H1 (cell line): Measurements from ENCODE around the gene SFXN1. TPM values are rescaled to one million over a fixed set of nuclear protein-coding genes. Genes with fewer than 3 reads are reported as not detected.

Experiments used
- CTCF ChIA-PET: fragments of 300-600 bp; sonication (Branson Sonifier 250); formaldehyde crosslinking; loops from one replicate; lab custom pipeline; 2021; ENCODE audit not compliant: partially characterized antibody; lab: Charles Lee
- POLR2A ChIA-PET: fragments of 300-600 bp; sonication (Branson Sonifier 250); formaldehyde crosslinking; loops from one replicate; lab custom pipeline; 2021; ENCODE audit warnings: inconsistent platforms; ENCODE audit not compliant: partially characterized antibody; lab: Charles Lee
- DNase-seq, 2 experiments: peaks; one replicate each; pipeline versions ENCODE4 v3.0.0 to v3.0.0-alpha.2; 2010 to 2022; ENCODE audit warnings: low spot score in 2 of 2, low read depth in 1 of 2, mixed read lengths in 1 of 2
- FAIRE-seq: peaks from 2 replicates; lab custom pipeline; 2011; peaks lifted over from hg19 to GRCh38; lab: Jason Lieb, UNC
- H2AFZ ChIP-seq: 2 replicates; pipeline ENCODE4 v1.8.1; 2012; ENCODE audit warnings: low read length, inconsistent platforms
- H2AK5ac ChIP-seq: 2 replicates; pipeline ENCODE4 v1.6.1; 2013; ENCODE audit warnings: low read depth, low read length
- H2BK120ac ChIP-seq: replicated peaks from 2 replicates; pipeline ENCODE3; 2013; ENCODE audit warnings: low read depth, low read length, inconsistent platforms
- H2BK12ac ChIP-seq: 2 replicates; pipeline ENCODE4 v1.6.1; 2013; ENCODE audit warnings: low read depth, low read length
- H2BK15ac ChIP-seq: 2 replicates; pipeline ENCODE4 v1.6.1; 2013; ENCODE audit warnings: low read length
- H2BK20ac ChIP-seq: 2 replicates; pipeline ENCODE4 v1.6.1; 2013; ENCODE audit warnings: low read length
- H2BK5ac ChIP-seq: 2 replicates; pipeline ENCODE4 v1.6.1; 2013; ENCODE audit warnings: low read depth, low read length
- H3K14ac ChIP-seq: 2 replicates; pipeline ENCODE4 v1.6.1; 2013; ENCODE audit warnings: inconsistent platforms; ENCODE audit not compliant: insufficient read length
- H3K18ac ChIP-seq: 2 replicates; pipeline ENCODE4 v1.6.1; 2013; ENCODE audit warnings: low read length; ENCODE audit errors: extremely low read depth
- H3K23ac ChIP-seq: 2 replicates; pipeline ENCODE4 v1.6.1; 2013; ENCODE audit warnings: inconsistent platforms; ENCODE audit not compliant: insufficient read length
- H3K23me2 ChIP-seq: 2 replicates; pipeline ENCODE4 v1.6.1; 2013; ENCODE audit warnings: low read depth, low read length
- H3K27ac ChIP-seq: 2 replicates; pipeline ENCODE4 v1.6.1; 2011; ENCODE audit warnings: low read depth, low read length, inconsistent platforms
- H3K27me3 ChIP-seq, 4 experiments: replicated peaks in 1 of 4; 1 replicate in 1 of 4; 2 replicates in 3 of 4; pipeline versions ENCODE4 v1.6.1 to v1.8.1; 2011 to 2013; ENCODE audit warnings: low read length in 3 of 4, mild to moderate bottlenecking in 3 of 4, inconsistent platforms in 2 of 4, mixed read lengths in 2 of 4, moderate library complexity in 1 of 4; ENCODE audit not compliant: control insufficient read depth in 3 of 4, insufficient read depth in 3 of 4; ENCODE audit errors: extremely low read depth in 1 of 4
- H3K36me3 ChIP-seq, 4 experiments: 2 replicates each; pipeline versions ENCODE4 v1.6.1 to v1.8.1; 2011 to 2013; ENCODE audit warnings: mild to moderate bottlenecking in 4 of 4, low read length in 3 of 4, moderate library complexity in 2 of 4, control low read depth in 1 of 4, inconsistent platforms in 1 of 4; ENCODE audit not compliant: insufficient read depth in 4 of 4, control insufficient read depth in 2 of 4
- H3K4ac ChIP-seq: replicated peaks from 2 replicates; pipeline ENCODE3; 2013; ENCODE audit warnings: low read length, low read depth, mixed read lengths, inconsistent platforms; ENCODE audit not compliant: insufficient read length
- H3K4me1 ChIP-seq, 4 experiments: replicated peaks in 1 of 4; 1 replicate in 1 of 4; 2 replicates in 3 of 4; pipeline versions ENCODE4 v1.6.1 to v1.8.1; 2011 to 2013; ENCODE audit warnings: low read length in 3 of 4, inconsistent platforms in 2 of 4, mixed read lengths in 1 of 4; ENCODE audit not compliant: insufficient read depth in 4 of 4, control insufficient read depth in 3 of 4
- H3K4me2 ChIP-seq, 2 experiments: 2 replicates each; pipeline versions ENCODE4 v1.6.1 to v1.8.1; 2011 to 2013; ENCODE audit warnings: low read depth in 2 of 2, low read length in 2 of 2, control low read depth in 1 of 2, inconsistent platforms in 1 of 2, mild to moderate bottlenecking in 1 of 2; ENCODE audit not compliant: insufficient read depth in 1 of 2
- H3K4me3 ChIP-seq, 4 experiments: fragments of 200-600, 300-600 bp in 1 of 4; sonication (generic), shearing (Covaris generic), sonication (Bioruptor Twin) in 1 of 4; 2 replicates each; pipeline versions ENCODE4 v1.5.1 to v1.8.1; 2011 to 2016; ENCODE audit warnings: low read length in 4 of 4, low read depth in 3 of 4, control low read depth in 2 of 4, inconsistent platforms in 2 of 4, mild to moderate bottlenecking in 2 of 4, mixed read lengths in 1 of 4, moderate library complexity in 1 of 4; ENCODE audit not compliant: insufficient read depth in 2 of 4; ENCODE audit errors: extremely low read depth in 1 of 4
- H3K56ac ChIP-seq: replicated peaks from 2 replicates; pipeline ENCODE3; 2013; ENCODE audit warnings: low read depth, mild to moderate bottlenecking, mixed read lengths, low read length, inconsistent platforms; ENCODE audit not compliant: insufficient read length
- H3K79me1 ChIP-seq: 2 replicates; pipeline ENCODE4 v1.6.1; 2013; ENCODE audit warnings: low read depth, low read length, control low read depth
- H3K79me2 ChIP-seq, 2 experiments: 2 replicates each; pipeline versions ENCODE4 v1.6.1 to v1.8.1; 2012 to 2013; ENCODE audit warnings: low read length in 2 of 2, mild to moderate bottlenecking in 2 of 2, inconsistent platforms in 1 of 2; ENCODE audit not compliant: insufficient read depth in 2 of 2, control insufficient read depth in 1 of 2
- H3K9ac ChIP-seq, 4 experiments: replicated peaks in 1 of 4; 1 replicate in 1 of 4; 2 replicates in 3 of 4; pipeline versions ENCODE4 v1.6.1 to v1.8.1; 2011 to 2013; ENCODE audit warnings: low read depth in 3 of 4, low read length in 3 of 4, control low read depth in 2 of 4, mild to moderate bottlenecking in 2 of 4, moderate library complexity in 2 of 4, inconsistent platforms in 1 of 4; ENCODE audit errors: extremely low read depth in 1 of 4
- H3K9me3 ChIP-seq, 2 experiments: 2 replicates each; pipeline versions ENCODE4 v1.6.1 to v1.8.1; 2012 to 2013; ENCODE audit warnings: mild to moderate bottlenecking in 2 of 2, moderate library complexity in 2 of 2, control low read depth in 1 of 2, inconsistent platforms in 1 of 2, low read depth in 1 of 2, low read length in 1 of 2, mixed read lengths in 1 of 2; ENCODE audit not compliant: insufficient read depth in 2 of 2
- H4K20me1 ChIP-seq, 2 experiments: replicated peaks in 1 of 2; 2 replicates each; pipeline versions ENCODE3 to v1.8.1; 2011 to 2013; ENCODE audit warnings: inconsistent platforms in 2 of 2, low read length in 2 of 2, mild to moderate bottlenecking in 1 of 2; ENCODE audit not compliant: insufficient read depth in 2 of 2, control insufficient read depth in 1 of 2
- H4K5ac ChIP-seq: 2 replicates; pipeline ENCODE4 v1.6.1; 2013; ENCODE audit warnings: low read length, low read depth, mixed read lengths, inconsistent platforms; ENCODE audit not compliant: insufficient read length
- H4K8ac ChIP-seq: 2 replicates; pipeline ENCODE4 v1.8.0; 2013; ENCODE audit warnings: mild to moderate bottlenecking, moderate library complexity, low read length, inconsistent platforms; ENCODE audit not compliant: insufficient read depth; ENCODE audit errors: extremely low read depth
- H4K91ac ChIP-seq: replicated peaks from 2 replicates; pipeline ENCODE3; 2013; ENCODE audit warnings: low read length, mixed read lengths, inconsistent platforms; ENCODE audit not compliant: insufficient read length
- ATF2 ChIP-seq: IDR thresholded peaks from 2 replicates; pipeline ENCODE4 v1.6.1; 2012; ENCODE audit warnings: low read length, inconsistent platforms
- EGR1 ChIP-seq: IDR thresholded peaks from 2 replicates; pipeline ENCODE4 v1.6.1; 2011; ENCODE audit warnings: low read depth, low read length, borderline replicate concordance
- EZH2 ChIP-seq: fragments of 200-600 bp; sonication (generic); IDR thresholded peaks from 2 replicates; pipeline ENCODE4 v1.7.1; 2012; ENCODE audit warnings: low read depth, mild to moderate bottlenecking, moderate library complexity, low read length, inconsistent platforms; ENCODE audit not compliant: severe bottlenecking
- HDAC2 ChIP-seq, 2 experiments: fragments of 300-600 bp in 1 of 2; sonication (generic) in 1 of 2; IDR thresholded peaks; 2 replicates each; pipeline ENCODE4 v1.6.1; 2011 to 2012; ENCODE audit warnings: low read depth in 2 of 2, low read length in 2 of 2, mild to moderate bottlenecking in 2 of 2, moderate library complexity in 2 of 2, borderline replicate concordance in 1 of 2, inconsistent platforms in 1 of 2
- HDAC6 ChIP-seq: IDR thresholded peaks from one replicate; pipeline ENCODE4 v1.7.1; 2012; ENCODE audit warnings: low read depth, mild to moderate bottlenecking, inconsistent platforms, low read length, moderate library complexity
- NANOG ChIP-seq: IDR thresholded peaks from 2 replicates; pipeline ENCODE4 v1.6.1; 2011; ENCODE audit warnings: low read length, low read depth, mild to moderate bottlenecking, inconsistent platforms; ENCODE audit not compliant: insufficient read depth, poor library complexity, severe bottlenecking
- POLR2A ChIP-seq, 2 experiments: IDR thresholded peaks; 1 replicate in 1 of 2; 2 replicates in 1 of 2; pipeline ENCODE4 v1.6.1; 2011; ENCODE audit warnings: low read depth in 2 of 2, low read length in 2 of 2, mild to moderate bottlenecking in 2 of 2; ENCODE audit errors: control extremely low read depth in 1 of 2
- POU5F1 ChIP-seq: IDR thresholded peaks from 2 replicates; pipeline ENCODE4 v1.6.1; 2011; ENCODE audit warnings: low read depth, mild to moderate bottlenecking, low read length, moderate library complexity
- RXRA ChIP-seq: IDR thresholded peaks from 2 replicates; pipeline ENCODE4 v1.6.1; 2011; ENCODE audit warnings: low read depth, mild to moderate bottlenecking, low read length, moderate library complexity; ENCODE audit not compliant: insufficient read depth
- SIRT6 ChIP-seq: IDR thresholded peaks from one replicate; pipeline ENCODE4 v1.7.1; 2012; ENCODE audit warnings: low read length, inconsistent platforms
- SP1 ChIP-seq: IDR thresholded peaks from 2 replicates; pipeline ENCODE4 v1.6.1; 2011; ENCODE audit warnings: low read depth, low read length
- TAF7 ChIP-seq: optimal IDR thresholded peaks from 2 replicates; pipeline ENCODE3; 2011; ENCODE audit warnings: low read depth, mild to moderate bottlenecking, inconsistent platforms, low read length, moderate library complexity, borderline replicate concordance
- polyA plus RNA-seq, 7 experiments: library from polyadenylated mRNA; depleted of rRNA in 3 of 7; stranded (reverse) in 5 of 7; unstranded in 2 of 7; fragments of >200 nt in 5 of 7; fragments of 200-250 nt in 2 of 7; gene quantifications; 1 replicate in 5 of 7; 2 replicates in 1 of 7; 4 replicates in 1 of 7; pipeline versions ENCODE4 v1.2.1 to v1.2.3, GENCODE V29; 2011 to 2013; ENCODE audit warnings: missing spikeins in 2 of 7, mixed read lengths in 2 of 7
- total RNA-seq: library from RNA; stranded (reverse); fragmentation: NEBNext Ultra II Directional; extraction: Animal tissue kit (Norgen Biotek cat#: 25700); gene quantifications from 2 replicates; pipeline ENCODE4 v1.2.1, GENCODE V29; 2021

SFXN1 gene
- total and polyA plus RNA-seq, 2 of the 8 experiments (the other 6 are each of a cell fraction or from before 2014, with no cell fraction given), result 72.7 to 97.6 TPM

GRCh38 chr5:175547842-175548241, 69.5 kb downstream of the SFXN1 start:
- Histone ChIP-seq H3K79me2 (no peaks in the 10 kb centered on the region), H3K4ac (no peak overlapping the region), H3K56ac (no peak overlapping the region), H3K4me1 (peaks cover 9 to 20% (median 15%) of the 10 kb centered on the region in 4 experiments), H3K23ac (no peak overlapping the region), H3K79me1 (no peaks in the 10 kb centered on the region), H3K27me3 (no peaks in the 10 kb centered on the region), H3K27ac (peak overlapping the region; percentile 40; the same call in 1 of the 2 replicates), H4K5ac (peak overlapping the region; percentile 37), H2AK5ac (no peak overlapping the region), H3K36me3 (no peaks in the 10 kb centered on the region), H3K4me2 (peak overlapping the region; percentile 20 to 53; a peak in 3 of 4 replicates), H2BK5ac (peak overlapping the region; percentile 93; the same call in 1 of the 2 replicates), H3K4me3 (peak overlapping the region in 1 of 4 experiments; percentile 38; a peak in 1 of 8 replicates), H2BK15ac (no peak overlapping the region), H2BK20ac (no peak overlapping the region), H3K9me3 (no peaks in the 10 kb centered on the region), H3K18ac (peak overlapping the region; percentile 84; the same call in 1 of the 2 replicates), H3K14ac (no peak overlapping the region), H4K8ac (no peak overlapping the region), H3K23me2 (no peaks in the 10 kb centered on the region), H3K9ac (no peak overlapping the region), H4K91ac (no peak overlapping the region), H4K20me1 (no peaks in the 10 kb centered on the region), H2BK120ac (no peak overlapping the region), H2BK12ac (no peak overlapping the region; the same call in 1 of the 2 replicates), H2AFZ (no peak overlapping the region)
- DNase-seq (peak in 1 of 2 experiments; percentile 17), FAIRE-seq (peak; percentile 74)
- ChIA-PET CTCF (interaction anchor here (0.8 to 6.5 kb wide), 7 partner anchors 9 to 202 kb away, joined by 3 to 42 read pairs (median 4); no protein-coding TSS in a partner anchor), POLR2A (interaction anchor here (0.6 to 2.8 kb wide), 14 partner anchors 9 to 92 kb away, joined by 3 to 10 read pairs (median 4); no protein-coding TSS in a partner anchor)
- TF ChIP-seq RXRA (no peak), POLR2A (IDR thresholded peaks at IDR 0.05; ENCODE audit: control extremely low read depth in 1 of 2, low read depth in 2 of 2, low read length in 2 of 2) (no peak; a peak in 1 of 3 replicates), EGR1 (no peak), NANOG (peak; percentile 58), TAF7 (peak; percentile 34), SIRT6 (no peak), HDAC2 (IDR thresholded peaks at IDR 0.05; ENCODE audit: borderline replicate concordance in 1 of 2, low read depth in 2 of 2, low read length in 2 of 2) (0 out of 4 replicates have a peak, but pooled peaks of 1 of the 2 experiments have one; percentile 37), POU5F1 (peak; percentile 81), HDAC6 (no peak), ATF2 (no peak), EZH2 (no peak), SP1 (peak; percentile 34; the same call in 1 of the 2 replicates)
